H54 (cell line): ENCODE results near the gene UCKL1.

Source experiments
- DNase-seq: peaks from one replicate; pipeline ENCODE4 v3.0.0; 2011; ENCODE audit warnings: low spot score, mixed read lengths; ENCODE audit not compliant: insufficient read length
- FAIRE-seq: peaks from 3 replicates; lab custom pipeline; 2011; peaks lifted over from hg19 to GRCh38; lab: Jason Lieb, UNC
- POLR2A ChIP-seq: IDR thresholded peaks from 2 replicates; pipeline ENCODE4 v1.6.1; 2011; ENCODE audit warnings: low read depth, mild to moderate bottlenecking, low read length

The UCKL1 gene

GRCh38 chr20:63955827-63956663 is at the start of gene UCKL1:
UCKL1 (minus strand) TSS chr20:63956416; CDS start chr20:63956372, 44 bp downstream.
- FAIRE-seq (no peak), DNase-seq (peak; percentile 85)
- peak; percentile 92 for TF ChIP-seq POLR2A

GRCh38 chr20:64005394-64005793 is 49.2 kb upstream of the UCKL1 start:
- TF ChIP-seq POLR2A = no peak
- no peak for FAIRE-seq
- no peak for DNase-seq

GRCh38 chr20:64003960-64004725 is 47.9 kb upstream of the UCKL1 start:
- DNase-seq (no peak), FAIRE-seq (no peak)

GRCh38 chr20:64001607-64002011 is 45.4 kb upstream of the UCKL1 start:
- no peak for DNase-seq

More at GRCh38 chr20:64003960-64004725, 47.9 kb upstream of the UCKL1 start:
- TF ChIP-seq POLR2A = no peak

GRCh38 chr20:64000906-64001305 is 44.7 kb upstream of the UCKL1 start:
- FAIRE-seq (no peak), DNase-seq (no peak)
- no peak for TF ChIP-seq POLR2A

More at GRCh38 chr20:64001607-64002011, 45.4 kb upstream of the UCKL1 start:
- TF ChIP-seq POLR2A = no peak
- no peak for FAIRE-seq

- TF ChIP-seq POLR2A = no peak
- DNase-seq = no peak
- FAIRE-seq = no peak
These were observed 26.7 kb upstream of the UCKL1 start for GRCh38 chr20:63982937-63983336.

- DNase-seq (peak; percentile 97), FAIRE-seq (no peak)
- peak; percentile 75 for TF ChIP-seq POLR2A
These were observed 24.9 kb upstream of the UCKL1 start, which contains the start of gene PRPF6 for GRCh38 chr20:63980806-63981728. PRPF6 (plus strand) TSS chr20:63981132; CDS start chr20:63981246, 114 bp downstream.

- TF ChIP-seq POLR2A = no peak
- DNase-seq = no peak
- FAIRE-seq = no peak
These were observed 24.1 kb upstream of the UCKL1 start for GRCh38 chr20:63980317-63980805.

GRCh38 chr20:63979557-63980316 is 23.5 kb upstream of the UCKL1 start, which contains the start of gene SAMD10:
SAMD10 (minus strand) TSS chr20:63979642; CDS start chr20:63979467, 175 bp downstream.
- TF ChIP-seq POLR2A = no peak
- FAIRE-seq (no peak), DNase-seq (peak; percentile 52)

- DNase-seq (no peak), FAIRE-seq (no peak)
- TF ChIP-seq POLR2A = no peak
These were observed 23.0 kb upstream of the UCKL1 start for GRCh38 chr20:63979229-63979556.

- peak; percentile 56 for DNase-seq
- TF ChIP-seq POLR2A = no peak; the same call in 1 of the 2 replicates
- no peak for FAIRE-seq
These were observed 22.4 kb upstream of the UCKL1 start for GRCh38 chr20:63978319-63979228.
